Left lung (tissue), 10 donors: ENCODE measurements around the gene MAN1A1. TPM values are rescaled to one million over a fixed set of nuclear protein-coding genes. Genes with fewer than 3 reads are reported as not detected.

Source experiments
- ATAC-seq: fragments of 200-7000 bp; cut with Tn5 transposase; one replicate; pipeline ENCODE4 v1.9.1; 2020; ENCODE audit warnings: moderate library complexity
- DNase-seq, 4 donors: peaks; one replicate each; pipeline ENCODE4 v3.0.0-alpha.2; 2013 to 2020
- H3K27ac ChIP-seq, 2 donors: fragments of 200-600 bp; sonication (generic) in 1 of 2; one replicate each; pipeline versions ENCODE4 v1.5.0 to v1.8.0; 2020 to 2021
- H3K27me3 ChIP-seq, 2 donors: fragments of 200-600 bp; sonication (generic) in 1 of 2; one replicate each; pipeline versions ENCODE4 v1.5.0 to v1.8.0; 2020 to 2021
- H3K36me3 ChIP-seq, 2 donors: fragments of 200-600 bp; sonication (generic) in 1 of 2; one replicate each; pipeline versions ENCODE4 v1.5.0 to v1.8.0; 2020 to 2021
- H3K4me1 ChIP-seq, 2 donors: fragments of 200-600 bp; one replicate each; pipeline ENCODE4 v1.8.0; 2021
- H3K4me3 ChIP-seq, 2 donors: fragments of 200-600 bp; sonication (generic) in 1 of 2; one replicate each; pipeline versions ENCODE4 v1.5.0 to v1.8.0; 2020 to 2021; ENCODE audit warnings: mild to moderate bottlenecking in 1 of 2
- H3K9me3 ChIP-seq, 2 donors: fragments of 200-600 bp; sonication (generic) in 1 of 2; one replicate each; pipeline versions ENCODE4 v1.5.0 to v1.8.0; 2020 to 2021
- intact Hi-C, 2 donors: fragments of 100-400 bp; cut with DNase I; formaldehyde crosslinking; loops; one replicate each; pipeline versions ENCODE4 v1.11.2 to v1.14.2; 2022
- polyA plus RNA-seq, 6 donors: library from polyadenylated mRNA; unstranded; fragments of 120-200 nt; gene quantifications; one replicate each; pipeline ENCODE4 v1.2.1, GENCODE V29; 2013; ENCODE audit not compliant: insufficient read length in 6 of 6
- total RNA-seq, 2 donors: library from RNA; stranded (reverse); fragmentation: NEBNext Ultra II Directional; extraction: Animal tissue kit (Norgen Biotek cat#: 25700); gene quantifications; one replicate each; pipeline ENCODE4 v1.2.1, GENCODE V29; 2021
- TF ChIP-seq, protein P1 (sequence below), 2 donors: fragments of 200-600 bp; sonication (generic) in 1 of 2; IDR thresholded peaks; one replicate each; pipeline versions ENCODE4 v1.5.0 to v1.8.0; 2021; ENCODE audit warnings: antibody characterized with exemption in 2 of 2
- donor health status: DM: no; HTN: yes; CAD: no.
- donor health status: DM: no; HTN: no; CAD: no.

The MAN1A1 gene
- total and polyA plus RNA-seq, 8 donors, result 49.6 to 76.6 (median 58.1) TPM

DNA sequence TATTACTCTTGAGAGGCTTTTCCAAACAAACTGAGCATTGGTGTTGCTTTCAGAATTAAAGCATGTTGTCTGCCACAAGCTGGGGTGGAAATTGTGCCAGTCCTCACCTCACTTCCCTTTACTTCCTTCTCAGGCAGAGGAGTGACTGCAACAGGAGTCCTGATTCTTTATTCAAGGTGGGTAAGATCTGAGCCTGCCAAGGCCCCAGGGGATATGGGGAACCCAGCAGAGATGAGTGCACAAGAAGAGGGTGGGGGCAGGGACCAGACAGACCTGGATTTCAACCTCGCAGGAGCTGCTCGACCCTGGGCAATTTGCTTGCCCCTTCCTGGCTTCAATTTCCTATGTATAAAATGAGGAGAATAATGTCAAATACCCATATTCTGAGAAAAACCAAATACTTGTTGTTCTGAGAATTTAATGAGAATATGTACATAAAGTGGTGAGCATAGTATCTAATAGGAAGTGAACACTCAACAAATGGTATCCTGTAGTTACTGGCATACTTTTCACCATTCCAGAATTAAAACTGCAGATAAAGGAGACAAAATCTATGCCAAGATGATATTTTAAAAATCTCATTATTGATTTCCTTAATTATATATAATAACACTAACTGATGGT is 17.8 kb downstream of the MAN1A1 start:
- Histone ChIP-seq H3K36me3 (peaks cover 0 to 4% of the 10 kb centered on the region in 2 donors), H3K4me3 (no peak overlapping the region), H3K27ac (no peak overlapping the region), H3K27me3 (no peaks in the 10 kb centered on the region), H3K9me3 (no peaks in the 10 kb centered on the region), H3K4me1 (peaks cover 0 to 33% of the 10 kb centered on the region in 2 donors)
- DNase-seq (no peak), ATAC-seq (no peak)
- TF ChIP-seq, protein P1, sequence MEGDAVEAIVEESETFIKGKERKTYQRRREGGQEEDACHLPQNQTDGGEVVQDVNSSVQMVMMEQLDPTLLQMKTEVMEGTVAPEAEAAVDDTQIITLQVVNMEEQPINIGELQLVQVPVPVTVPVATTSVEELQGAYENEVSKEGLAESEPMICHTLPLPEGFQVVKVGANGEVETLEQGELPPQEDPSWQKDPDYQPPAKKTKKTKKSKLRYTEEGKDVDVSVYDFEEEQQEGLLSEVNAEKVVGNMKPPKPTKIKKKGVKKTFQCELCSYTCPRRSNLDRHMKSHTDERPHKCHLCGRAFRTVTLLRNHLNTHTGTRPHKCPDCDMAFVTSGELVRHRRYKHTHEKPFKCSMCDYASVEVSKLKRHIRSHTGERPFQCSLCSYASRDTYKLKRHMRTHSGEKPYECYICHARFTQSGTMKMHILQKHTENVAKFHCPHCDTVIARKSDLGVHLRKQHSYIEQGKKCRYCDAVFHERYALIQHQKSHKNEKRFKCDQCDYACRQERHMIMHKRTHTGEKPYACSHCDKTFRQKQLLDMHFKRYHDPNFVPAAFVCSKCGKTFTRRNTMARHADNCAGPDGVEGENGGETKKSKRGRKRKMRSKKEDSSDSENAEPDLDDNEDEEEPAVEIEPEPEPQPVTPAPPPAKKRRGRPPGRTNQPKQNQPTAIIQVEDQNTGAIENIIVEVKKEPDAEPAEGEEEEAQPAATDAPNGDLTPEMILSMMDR (IDR thresholded peaks at IDR 0.05), result no peak
- intact Hi-C loops, result no loop called here

DNA sequence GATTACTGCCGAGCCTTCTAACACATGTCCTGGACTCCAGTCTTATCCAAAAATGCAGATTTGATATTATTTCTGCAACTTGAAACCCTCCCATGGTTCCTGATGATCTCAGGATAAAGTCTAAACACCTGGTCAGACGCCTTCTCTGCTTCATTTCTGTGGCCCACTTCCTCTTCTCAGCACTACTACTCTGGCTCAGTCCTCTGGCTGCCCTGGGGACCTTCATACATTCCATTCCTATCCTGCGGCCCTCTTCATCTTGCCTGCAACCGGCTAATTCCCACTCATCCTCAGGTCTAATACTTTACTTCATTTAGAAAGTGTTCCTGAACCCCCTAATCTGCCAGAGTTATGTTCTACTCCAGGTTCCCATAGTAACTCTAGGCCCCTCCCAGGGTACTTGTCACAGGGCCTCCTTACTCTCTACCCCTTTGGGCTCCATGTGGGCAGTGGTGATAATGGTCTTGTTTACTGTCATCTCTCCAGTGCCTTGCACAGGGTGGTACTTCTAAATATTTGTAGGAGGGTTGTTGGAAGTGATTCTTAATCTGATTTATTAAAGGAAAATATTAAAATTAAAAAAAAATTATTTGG is 18.9 kb downstream of the MAN1A1 start:
- peaks cover 0 to 22% of the 10 kb centered on the region in 2 donors for H3K4me1 ChIP-seq
- no peak overlapping the region for H3K27ac ChIP-seq
- no peaks in the 10 kb centered on the region for H3K9me3 ChIP-seq
- DNase-seq (no peak), ATAC-seq (no peak)
- peaks cover 0 to 13% of the 10 kb centered on the region in 2 donors for H3K36me3 ChIP-seq
- TF ChIP-seq, protein P1 (IDR thresholded peaks at IDR 0.05), result no peak
- H3K27me3 ChIP-seq, result no peaks in the 10 kb centered on the region
- no peak overlapping the region for H3K4me3 ChIP-seq
- intact Hi-C loops, result no loop called here

DNA sequence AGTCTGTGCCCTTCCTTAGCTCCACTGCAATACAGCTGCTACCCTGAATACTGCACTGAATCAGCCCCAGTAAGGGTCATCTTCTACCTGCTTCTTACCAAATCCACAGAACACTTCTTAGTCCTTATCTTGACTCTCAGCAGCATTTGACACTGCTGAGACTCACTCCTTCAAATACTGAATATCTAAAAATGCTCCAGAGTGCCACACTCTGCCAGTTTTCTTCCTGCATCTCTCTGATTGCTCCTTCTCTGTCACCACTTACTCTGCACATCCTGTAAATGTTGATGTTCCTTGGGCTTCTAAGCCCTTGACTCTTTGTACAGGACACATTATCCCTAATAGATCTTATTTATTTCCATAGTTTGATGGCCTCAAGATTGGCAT is 19.8 kb downstream of the MAN1A1 start:
- DNase-seq, result no peak
- H3K4me3 ChIP-seq, result no peak overlapping the region
- TF ChIP-seq, protein P1 (IDR thresholded peaks at IDR 0.05), result no peak

DNA sequence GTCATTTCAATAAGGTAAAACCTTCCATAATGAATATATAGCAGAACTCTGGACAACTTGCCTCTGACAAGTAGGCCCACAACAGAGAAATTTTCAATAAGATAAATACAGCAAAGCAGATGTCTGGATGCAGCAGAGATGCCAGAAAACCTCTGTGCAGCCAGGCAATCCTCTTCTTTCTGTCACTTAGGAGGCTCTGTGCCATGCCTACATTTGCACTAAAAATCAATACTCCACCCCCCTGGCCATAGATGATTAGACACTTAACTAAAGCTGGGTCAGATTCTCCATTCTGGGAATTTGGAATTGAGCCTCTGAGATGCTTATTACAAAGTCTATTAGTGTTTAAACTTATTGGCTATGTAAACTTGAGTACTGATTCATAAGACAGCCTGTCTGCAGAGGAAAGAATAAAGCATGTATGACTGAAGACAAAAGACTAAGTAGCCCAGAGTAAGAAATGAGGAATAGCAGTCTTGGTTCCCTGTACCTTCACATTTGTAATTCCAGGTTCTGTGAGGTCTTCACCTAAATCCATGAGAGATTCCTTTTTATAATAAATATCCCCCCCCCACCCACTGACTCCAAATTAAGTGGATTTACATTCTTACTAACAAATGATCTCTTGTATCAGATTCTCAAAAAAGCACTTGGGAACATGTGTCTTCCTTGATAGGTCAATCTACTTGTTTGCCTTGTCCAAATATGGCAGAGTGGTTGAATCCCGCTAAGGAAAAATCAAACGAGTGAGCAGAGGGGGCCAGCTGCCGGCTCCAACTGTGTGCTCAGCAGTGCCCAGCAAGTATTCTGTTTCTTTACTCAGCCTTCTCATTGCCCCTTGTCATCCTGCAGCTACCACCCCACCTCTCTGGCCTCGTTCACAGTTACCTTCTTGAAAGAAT is 20.4 kb downstream of the MAN1A1 start:
- DNase-seq (no peak), ATAC-seq (no peak)
- no peaks in the 10 kb centered on the region for H3K27me3 ChIP-seq
- TF ChIP-seq, protein P1 (IDR thresholded peaks at IDR 0.05), result no peak
- H3K27ac ChIP-seq, result no peak overlapping the region
- H3K4me3 ChIP-seq, result no peak overlapping the region
- peaks cover 0 to 7% of the 10 kb centered on the region in 2 donors for H3K4me1 ChIP-seq
- H3K36me3 ChIP-seq, result peaks cover 0 to 13% of the 10 kb centered on the region in 2 donors
- no peaks in the 10 kb centered on the region for H3K9me3 ChIP-seq
- intact Hi-C loops, result no loop called here

More for the DNA sequence above, 19.8 kb downstream of the MAN1A1 start:
- Histone ChIP-seq H3K4me1 (peaks cover 0 to 14% of the 10 kb centered on the region in 2 donors), H3K27ac (no peak overlapping the region), H3K27me3 (no peaks in the 10 kb centered on the region), H3K9me3 (no peaks in the 10 kb centered on the region), H3K36me3 (peaks cover 0 to 13% of the 10 kb centered on the region in 2 donors)
- no peak for ATAC-seq
- intact Hi-C loops, result no loop called here

DNA sequence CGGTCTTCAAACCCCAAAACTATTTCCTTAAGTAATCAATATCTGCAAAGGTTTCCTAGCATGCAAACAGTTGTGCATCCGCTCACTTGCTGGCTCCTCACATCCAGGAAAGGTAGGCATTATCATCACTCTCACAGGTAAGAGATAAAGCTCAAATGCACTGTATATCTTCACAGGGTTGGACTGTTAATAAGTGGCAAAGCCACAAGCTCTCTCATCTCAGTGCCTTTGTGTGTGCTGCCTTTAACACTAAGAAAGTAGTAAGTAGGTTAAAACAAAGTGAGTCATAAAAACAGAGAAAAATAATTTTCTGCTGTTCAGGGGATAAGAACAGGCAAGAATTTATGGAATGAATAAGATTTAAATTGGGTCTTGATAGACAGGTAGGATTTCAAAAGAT is 21.3 kb downstream of the MAN1A1 start:
- no peak for ATAC-seq
- intact Hi-C loops, result no loop called here
- no peak for DNase-seq

More for the DNA sequence above, 21.3 kb downstream of the MAN1A1 start:
- peaks cover 0 to 13% of the 10 kb centered on the region in 2 donors for H3K36me3 ChIP-seq
- TF ChIP-seq, protein P1 (IDR thresholded peaks at IDR 0.05), result no peak
- no peaks in the 10 kb centered on the region for H3K9me3 ChIP-seq
- H3K4me3 ChIP-seq, result no peak overlapping the region
- H3K4me1 ChIP-seq, result no peaks in the 10 kb centered on the region
- no peak overlapping the region for H3K27ac ChIP-seq
- H3K27me3 ChIP-seq, result no peaks in the 10 kb centered on the region
